ENCODE data around the gene ZFX.
A peak's percentile ranks its signal among the peaks of the same experiment; 100 is the strongest.
"Not testable (repeated sequence)": the region's sequence is repeated elsewhere in the genome, so short reads cannot be mapped to it uniquely, and the experiment has no call there.

The ZFX gene

DNA sequence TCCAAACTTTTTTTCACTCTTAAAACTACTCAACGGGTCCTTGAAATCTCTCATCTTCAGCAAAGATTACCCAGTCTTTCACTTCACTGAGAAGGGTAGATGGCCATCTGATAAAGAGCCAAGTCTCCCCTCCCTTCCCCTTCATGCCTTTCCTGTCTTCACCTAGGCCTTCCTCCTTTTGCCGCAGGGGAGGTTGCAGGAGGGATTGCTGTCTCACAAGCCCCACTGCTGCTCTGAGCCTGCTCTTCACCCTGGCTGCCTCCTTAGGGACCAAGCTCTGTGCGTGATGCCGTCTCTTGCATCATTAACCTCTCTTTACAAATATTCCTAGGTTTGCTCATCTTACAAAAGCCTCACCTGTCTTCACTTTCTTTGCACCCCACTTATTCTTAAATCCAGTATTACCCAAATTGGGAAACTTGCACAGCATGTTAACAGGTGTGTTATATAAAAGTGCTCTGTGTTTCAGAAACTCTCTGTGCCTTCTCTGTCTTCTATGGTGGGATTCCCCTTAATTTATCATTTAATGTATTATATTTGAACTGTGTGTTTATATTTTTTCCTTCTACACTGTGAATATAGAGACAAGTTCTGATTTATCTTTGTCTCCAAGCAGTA, 3.8 kb downstream of the ZFX start:
- DNase-seq = peak; percentile 19

DNA sequence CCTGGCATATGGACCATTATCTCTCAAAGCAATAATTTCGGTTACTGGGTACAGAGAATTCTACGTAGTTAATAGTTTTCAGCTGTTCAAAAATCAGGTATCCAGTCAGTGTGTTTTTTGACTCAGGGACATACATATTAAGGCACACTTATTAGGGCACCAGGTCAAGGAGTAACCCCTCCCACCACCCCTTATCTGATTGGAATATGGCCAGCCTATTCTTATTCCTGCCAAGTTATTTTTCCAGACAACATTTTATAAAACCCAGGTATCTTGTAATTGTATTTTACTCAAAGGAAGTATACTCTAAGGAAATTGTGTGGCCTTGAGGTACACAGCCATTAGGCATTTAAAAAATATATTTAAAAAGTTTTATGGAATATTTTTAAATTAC, 4.3 kb downstream of the ZFX start:
- peak; percentile 1 for DNase-seq

DNA sequence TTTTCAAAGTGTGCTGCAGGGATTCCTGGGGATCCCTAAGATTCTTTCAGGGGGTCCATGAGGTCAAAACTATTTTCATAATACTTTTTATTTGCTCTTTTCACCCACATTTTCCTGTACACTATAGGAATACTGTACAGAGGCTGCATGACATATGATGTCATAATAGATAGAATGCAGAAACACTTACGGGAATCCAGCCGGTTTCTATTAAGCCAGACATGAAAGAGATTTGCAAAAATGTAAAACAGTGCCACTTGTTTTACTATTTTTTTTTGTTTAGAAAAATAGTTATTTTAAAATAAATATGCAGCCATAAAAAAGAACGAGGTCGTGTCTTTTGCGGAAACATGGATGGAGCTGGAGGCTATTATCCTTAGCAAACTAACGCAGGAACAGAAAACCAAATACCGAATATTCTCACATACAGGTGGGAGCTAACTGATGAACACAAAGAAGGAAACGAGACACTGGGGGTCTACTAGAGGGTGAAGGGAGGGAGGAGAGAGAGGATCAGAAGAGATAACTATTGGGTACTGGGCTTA, 5.0 kb downstream of the ZFX start:
- DNase-seq = no peak

DNA sequence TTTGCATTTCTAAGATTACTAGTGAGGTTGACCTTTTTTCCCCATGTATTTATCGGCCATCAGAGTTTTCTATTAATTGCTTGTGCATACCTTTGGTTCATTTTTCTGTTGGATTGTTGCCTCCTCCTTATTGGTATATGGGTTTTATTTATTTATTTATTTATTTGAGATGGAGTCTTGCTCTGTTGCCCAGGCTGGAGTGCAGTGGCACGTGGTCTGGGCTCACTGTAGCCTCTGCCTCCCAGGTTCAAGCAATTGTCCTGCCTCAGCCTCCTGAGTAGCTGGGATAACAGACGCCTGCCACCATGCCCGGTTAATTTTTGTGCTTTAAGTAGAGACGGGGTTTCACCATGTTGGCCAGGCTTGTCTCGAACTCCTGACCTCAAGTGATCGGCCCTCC, 6.2 kb downstream of the ZFX start:
- not testable (repeated sequence) for DNase-seq

DNA sequence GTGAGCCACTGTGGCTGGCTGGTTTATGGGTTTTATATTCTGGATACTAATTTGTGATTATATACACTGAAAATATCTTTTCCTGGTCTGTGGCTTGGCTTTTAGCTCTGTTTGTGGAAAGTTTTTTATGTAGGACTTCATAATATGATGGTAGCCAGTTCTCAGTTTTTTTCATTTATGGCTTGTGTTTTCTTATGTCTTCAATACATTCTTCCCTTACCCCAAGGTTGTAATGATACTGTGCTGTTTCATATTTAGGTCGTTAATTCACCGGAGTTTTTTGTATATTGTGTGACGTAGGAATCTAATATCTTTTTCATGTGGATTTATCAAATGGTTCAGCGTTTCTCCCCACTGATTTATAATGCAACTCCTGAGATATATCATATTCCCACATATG, 6.6 kb downstream of the ZFX start:
- DNase-seq = no peak

- DNase-seq = no peak
Measured at GRCh38 chrX:24158881-24159280, 9.4 kb downstream of the ZFX start.

DNA sequence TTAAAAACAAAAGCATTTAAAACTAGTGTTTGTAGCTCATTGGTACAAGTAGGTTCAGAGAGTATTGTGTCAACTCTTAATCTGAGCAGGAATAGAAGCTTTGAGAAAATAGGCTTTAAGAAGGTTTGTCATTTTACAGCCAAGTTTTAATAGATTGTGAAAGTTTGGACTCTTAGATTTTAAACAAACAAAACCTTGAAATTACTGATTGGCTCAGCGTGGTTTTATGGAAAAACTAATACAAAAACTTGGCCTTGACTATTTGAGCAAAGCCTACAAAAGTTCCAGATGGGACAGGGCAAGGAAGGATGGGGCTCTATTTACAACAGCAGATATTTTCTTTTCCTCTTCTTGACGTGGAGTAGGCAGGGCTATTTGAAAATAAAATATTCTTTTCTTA, 16.5 kb downstream of the ZFX start:
- DNase-seq = no peak

DNA sequence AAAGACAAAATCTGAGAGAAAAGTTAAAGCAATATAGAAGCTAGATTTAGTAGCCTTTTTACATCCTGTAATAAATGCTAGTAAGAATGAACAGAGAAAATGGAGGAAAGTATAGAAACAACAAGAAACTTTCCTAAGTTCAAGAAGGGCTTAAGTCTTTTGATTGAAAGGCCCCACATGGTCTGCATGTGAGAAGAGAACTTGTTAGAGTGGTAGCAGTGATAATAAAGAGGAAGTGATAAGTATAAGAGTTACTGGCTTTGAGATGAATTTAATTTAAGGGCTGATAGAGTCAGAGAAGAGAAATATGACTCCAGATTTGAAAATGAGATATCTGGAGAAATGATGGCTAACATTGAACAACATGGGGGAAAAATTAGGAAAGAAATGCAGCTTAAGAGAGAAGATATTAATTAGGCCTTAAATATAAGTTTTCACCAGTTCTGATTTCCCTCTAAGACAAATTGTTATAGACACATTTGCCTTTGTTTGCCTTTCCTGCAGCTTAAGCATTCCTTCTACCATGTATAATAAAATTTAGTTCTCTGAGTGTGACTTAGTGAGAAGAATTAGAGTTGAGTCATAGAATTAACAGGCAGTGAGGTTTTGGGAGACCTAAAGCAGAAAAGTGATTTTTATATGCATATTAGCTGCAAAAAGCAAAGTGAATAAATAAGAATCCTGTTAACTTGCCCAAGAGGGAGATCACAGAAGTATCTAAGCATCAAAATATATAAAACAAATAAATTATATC, 18.4 kb downstream of the ZFX start:
- DNase-seq = peak; percentile 57

- no peak for DNase-seq
Measured at GRCh38 chrX:24168807-24169206, 19.3 kb downstream of the ZFX start.

DNA sequence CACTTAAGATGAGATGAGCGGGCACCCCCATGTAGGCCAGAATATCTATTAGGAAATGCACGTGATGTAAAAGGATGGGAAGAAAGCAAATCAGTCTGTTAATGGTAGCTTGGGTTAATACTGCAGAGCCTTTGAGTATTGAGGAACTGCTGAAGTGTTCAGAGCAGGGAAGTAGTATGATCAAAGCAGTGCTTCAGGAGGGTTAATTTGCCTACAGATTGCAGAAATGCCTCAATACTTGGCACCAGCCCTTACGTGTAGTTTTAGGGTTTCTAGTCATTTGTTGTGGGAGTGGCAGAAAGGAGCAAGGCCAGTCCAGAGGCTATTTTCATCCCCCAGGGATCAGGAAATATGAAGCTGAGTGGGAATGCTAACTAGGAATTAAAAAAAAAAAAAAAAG, 19.7 kb downstream of the ZFX start:
- DNase-seq = peak; percentile 3

DNA sequence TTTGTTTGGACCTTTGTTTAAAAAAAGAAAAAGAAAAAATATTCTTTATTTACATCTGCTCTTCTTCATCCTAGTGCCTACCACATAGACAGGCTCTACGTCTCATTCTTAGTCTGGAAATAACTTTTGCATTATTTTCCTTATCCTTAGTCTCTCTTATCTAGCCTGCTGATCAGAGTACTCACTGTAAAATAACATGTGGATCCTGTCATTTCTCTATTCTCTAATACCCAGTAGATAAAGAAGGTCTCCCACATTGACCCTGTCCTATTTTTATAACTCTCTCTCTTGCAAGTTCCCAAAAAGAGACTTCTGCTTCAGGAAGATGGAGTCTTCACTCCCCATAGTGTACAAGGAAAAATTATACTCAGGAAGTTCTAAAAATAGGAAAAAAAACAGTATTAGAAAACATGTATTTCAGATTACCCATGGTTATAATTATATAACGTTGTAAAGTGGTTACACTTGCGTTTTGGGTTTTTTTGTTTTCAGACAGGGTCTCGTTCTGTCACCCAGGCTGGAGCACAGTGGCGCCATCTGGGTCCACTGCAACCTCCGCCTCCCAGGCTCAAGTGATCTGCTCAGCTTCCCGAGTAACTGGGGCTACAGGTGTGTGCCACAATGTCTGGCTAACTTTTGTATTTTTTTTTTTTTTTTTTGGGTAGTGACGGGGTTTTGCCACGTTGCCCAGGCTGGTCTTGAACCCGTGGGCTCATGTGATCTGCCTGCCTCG, 23.8 kb downstream of the ZFX start:
- DNase-seq = no peak

DNA sequence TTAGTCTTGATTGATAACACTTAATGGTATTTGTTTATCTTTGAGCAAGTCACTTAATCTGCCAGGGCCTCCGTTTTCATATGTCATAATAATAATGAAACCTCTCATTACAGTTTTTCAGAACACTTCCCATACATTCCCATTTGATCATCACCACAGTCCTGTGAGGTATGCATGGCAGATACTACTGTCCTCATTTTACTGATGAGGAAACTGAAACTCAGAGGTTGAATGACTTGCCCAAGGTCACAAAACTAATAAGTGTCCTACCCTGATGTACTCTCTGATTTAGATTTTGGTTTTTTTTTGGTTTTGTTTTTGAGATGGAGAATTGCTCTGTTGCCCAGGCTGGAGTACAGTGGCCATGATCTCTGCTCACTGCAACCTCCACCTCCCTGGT, 25.7 kb downstream of the ZFX start:
- DNase-seq = no peak

DNA sequence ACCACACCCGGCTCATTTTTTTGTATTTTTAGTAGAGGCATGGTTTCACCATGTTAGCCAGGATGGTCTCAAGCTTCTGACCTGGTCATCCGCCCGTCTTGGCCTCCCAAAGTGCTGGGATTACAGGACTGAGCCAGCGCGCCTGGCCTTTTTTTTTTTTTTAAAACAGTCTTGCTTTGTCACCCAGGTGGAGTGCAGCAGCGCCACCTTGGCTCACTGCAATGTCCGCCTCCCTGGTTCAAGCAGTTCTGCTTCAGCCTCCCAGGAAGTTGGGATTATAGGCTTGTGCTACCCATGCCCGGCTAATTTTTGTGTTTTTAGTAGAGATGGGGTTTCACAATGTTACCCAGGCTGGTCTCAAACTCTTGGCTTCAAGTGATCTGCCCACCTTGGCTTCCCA, 28.9 kb downstream of the ZFX start:
- no peak for DNase-seq

- no peak for DNase-seq
Measured at GRCh38 chrX:24184018-24184417, 34.5 kb downstream of the ZFX start.

- no peak for DNase-seq
Measured at GRCh38 chrX:24186483-24186882, 37.0 kb downstream of the ZFX start.

DNA sequence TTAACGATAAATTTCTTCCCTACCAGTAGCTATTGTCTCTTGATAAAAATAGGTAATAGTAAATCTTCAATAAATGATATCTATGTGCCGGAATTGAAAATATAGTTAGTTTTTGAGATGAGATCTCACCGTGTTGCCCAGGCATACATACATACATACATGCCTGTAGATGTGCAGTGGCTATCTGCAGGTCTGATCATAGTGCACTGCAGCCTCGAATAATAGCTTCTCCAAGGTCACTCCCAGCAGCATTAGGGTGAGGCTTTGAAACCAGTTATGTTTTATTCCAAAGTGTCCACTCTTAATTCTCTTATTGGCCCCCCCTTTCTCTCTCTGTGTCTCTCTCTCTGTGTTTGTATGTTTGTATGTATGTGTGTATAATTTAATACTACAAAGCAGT, 37.5 kb downstream of the ZFX start:
- no peak for DNase-seq

DNA sequence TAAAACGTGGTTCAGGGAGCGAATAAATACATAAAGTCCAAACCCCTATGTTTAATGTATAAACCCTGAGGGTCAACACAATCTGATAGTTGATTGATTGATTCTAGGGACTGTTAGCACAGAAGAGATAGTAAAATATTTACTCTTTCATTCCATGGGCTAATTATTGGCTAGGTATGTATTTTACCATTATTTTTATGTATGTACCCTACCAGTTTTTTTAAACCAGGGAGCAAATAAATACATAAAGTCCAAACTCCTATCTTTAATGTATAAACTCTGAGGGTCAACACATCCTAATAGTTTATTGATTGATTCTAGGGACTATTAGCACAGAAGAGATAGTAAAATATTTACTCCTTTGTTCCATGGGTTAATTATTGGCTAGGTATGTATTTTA, 40.0 kb downstream of the ZFX start:
- no peak for DNase-seq

DNA sequence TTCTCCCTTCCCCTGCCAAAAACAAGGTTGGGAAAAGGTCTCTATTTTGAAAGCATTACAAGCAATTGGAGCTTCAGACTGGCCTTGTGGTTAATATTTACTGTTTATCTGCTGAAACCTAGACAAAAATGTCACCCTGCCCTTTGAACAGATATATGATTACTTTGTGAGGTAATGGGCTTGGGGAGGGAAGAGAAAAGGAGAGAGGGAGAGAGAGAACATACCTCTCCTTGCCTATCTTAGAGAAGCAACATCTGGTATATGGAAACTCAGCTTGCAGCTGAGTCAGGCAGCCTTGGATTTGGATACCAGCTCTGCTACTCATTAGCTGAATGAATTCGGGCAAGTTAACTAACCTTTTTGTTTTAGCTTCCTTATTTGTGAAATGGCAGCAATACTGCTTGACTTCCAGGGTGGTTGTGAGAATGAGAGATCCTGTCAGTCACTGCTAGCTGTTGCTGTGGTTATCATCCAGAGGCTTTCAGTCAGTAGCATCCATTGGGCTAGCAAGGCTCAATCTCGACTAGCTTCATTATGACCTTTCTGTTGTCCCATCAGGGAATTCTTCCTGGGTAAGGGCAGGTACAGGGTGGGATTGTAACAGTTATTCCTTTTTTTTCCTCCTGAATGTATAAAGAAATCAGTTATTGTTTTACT, 41.1 kb downstream of the ZFX start:
- peak; percentile 9 for DNase-seq

GRCh38 chrX:24196509-24196908, 47.0 kb downstream of the ZFX start:
- DNase-seq = no peak

DNA sequence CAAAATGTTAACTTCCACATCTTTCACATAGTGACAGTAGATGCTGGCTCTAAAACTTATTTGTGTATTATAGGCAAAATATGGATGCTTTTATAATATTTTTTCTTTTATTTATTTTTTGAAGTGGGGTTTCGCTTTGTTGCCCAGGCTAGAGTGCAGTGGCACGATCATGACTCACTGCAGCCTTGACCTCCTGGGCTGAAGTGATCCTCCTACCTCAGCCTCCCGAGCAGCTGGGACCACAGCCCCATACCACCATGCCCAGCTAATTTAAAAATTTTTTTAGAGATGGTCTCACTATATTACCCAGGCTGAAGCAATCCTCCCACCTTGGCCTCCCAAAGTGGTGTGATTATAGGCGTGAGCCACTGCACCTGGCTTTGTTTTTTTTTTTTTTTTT, 48.6 kb downstream of the ZFX start:
- DNase-seq = no peak

- no peak for DNase-seq
Measured at GRCh38 chrX:24200133-24200532, 50.6 kb downstream of the ZFX start.

- DNase-seq = no peak
Measured at GRCh38 chrX:24201216-24201615, 51.7 kb downstream of the ZFX start.

DNA sequence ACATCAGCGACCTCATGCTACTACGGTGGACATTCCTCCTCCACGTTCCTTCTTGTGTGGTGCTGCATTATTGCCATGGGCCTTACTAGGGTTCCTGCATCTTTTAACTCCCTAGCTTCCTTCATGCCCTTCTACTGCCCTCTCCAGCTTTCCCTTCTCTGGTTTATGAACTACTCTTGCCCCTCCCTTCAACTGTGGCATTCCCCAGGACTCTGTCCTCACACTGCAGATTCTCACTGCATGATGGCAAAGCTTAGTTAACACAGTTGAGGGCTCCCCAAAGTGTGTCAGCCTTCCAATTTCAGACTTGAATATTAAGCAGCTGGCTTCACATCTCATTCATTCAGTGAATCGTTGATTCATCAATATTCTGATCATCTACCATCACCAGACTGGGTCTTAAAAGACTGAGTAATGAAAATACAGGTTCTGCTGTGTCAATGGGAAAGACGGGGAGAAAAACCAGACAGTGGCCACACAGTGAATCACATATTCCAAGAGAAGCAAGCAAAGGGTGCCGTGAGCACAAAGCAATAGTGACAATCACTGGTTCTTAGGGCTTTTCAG, 53.0 kb downstream of the ZFX start:
- no peak for DNase-seq

Measured in OCI-M1 (cell line).